Embryonic facial prominence (tissue), 1 donor: ENCODE data around the gene AGMO.

Experiments used
- DNase-seq: peaks from one replicate; pipeline ENCODE4 v3.0.0-alpha.2; 2016; ENCODE audit errors: extremely low spot score

AGMO gene

GRCh38 chr7:15503603-15504290 is 58.1 kb downstream of the AGMO start:
- DNase-seq: no peak

- no peak for DNase-seq
These were observed 63.4 kb downstream of the AGMO start for GRCh38 chr7:15498465-15498864.

- DNase-seq: no peak
These were observed 66.6 kb downstream of the AGMO start for GRCh38 chr7:15495170-15495569.

- no peak for DNase-seq
These were observed 67.1 kb downstream of the AGMO start for GRCh38 chr7:15494711-15495110.

DNA sequence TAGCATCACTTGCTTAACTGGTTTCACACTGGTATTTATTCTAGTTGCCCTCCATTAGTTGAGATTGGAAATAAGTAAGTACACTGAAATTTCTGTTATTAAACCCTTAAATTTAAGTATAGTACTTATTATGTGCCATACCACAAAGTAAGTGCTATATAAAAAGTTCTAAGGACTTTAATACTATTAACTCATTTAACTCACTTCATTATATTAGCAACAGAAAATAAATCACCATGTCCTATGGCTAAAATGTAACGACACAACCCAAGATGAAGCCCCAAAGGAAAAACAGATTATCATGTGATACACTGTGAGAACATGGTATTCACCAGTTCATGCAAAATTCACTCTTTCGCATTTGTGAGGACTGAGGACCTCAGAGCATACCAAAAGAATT is 70.5 kb downstream of the AGMO start:
- DNase-seq: no peak

DNA sequence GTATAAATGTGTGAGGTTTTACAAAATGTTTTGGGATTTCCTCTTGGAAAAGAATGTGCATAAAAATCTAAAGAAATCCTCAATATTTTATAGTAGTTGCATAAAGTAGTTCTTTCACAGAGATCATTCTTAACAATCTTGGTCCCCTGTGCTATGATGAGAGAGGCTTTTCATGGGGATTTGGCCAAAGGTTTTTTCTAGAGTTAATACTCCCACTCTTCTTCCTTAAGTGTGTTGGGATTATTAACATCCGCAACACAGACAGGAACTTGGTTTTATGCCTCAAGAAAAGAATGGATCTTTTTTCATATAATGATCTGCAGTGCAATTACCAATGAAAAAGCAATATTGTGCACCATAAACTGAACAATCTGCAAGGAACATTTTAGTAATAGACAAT is 71.5 kb downstream of the AGMO start:
- DNase-seq: no peak

DNA sequence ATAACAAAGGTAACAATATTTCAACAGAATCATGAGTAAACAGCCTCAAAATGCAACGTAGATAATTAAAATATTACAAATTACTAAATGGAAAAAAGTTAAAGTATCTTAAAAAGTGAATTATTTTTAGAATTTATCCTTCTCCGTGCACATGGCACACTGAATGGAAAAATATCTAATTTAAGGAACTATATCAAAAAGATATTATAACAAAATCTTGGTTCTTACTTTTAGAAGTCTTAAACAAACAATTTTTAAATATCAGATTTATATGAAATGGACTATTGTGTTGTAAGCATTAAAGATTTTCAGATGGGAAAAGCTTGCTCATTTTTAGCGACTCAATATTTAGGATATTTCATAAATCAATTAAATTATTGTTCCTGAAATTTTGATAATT is 72.0 kb downstream of the AGMO start:
- DNase-seq: no peak

DNA sequence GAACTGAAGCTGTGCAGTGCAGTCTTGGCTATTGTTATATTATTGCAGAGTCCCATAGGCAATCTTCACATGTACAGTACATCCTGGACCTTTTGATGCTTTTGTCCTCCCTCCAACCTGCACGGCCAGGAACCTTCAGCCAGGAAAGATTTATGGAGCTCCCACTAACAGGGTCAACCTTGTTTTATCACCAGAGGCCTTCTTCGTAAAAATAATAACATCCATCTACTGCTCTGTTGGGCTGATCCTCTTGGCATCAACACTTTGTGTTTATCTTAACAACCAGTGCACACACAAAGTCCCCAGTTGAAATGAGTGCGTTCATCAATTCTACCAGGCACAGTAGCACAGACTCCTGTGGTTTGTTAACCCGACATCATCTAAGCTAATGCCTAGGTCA is 72.4 kb downstream of the AGMO start:
- no peak for DNase-seq

DNA sequence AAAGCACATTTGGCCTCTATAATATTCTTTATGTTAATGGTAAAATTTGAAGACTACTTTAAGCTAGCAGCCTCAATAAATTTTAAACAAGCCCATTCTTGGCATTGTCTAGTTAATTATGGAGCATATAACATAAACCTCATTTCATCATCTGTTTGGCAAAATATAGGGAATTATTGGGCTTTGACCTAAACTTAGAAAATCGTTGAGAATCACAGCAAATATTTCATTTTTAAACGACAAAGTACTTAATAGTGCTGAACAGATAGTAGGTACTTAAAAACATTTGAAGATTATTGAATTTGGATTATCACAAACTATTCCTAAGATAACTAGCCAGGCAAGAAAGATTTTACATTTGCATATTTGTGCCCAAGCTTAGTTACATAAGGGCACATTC is 73.4 kb downstream of the AGMO start:
- DNase-seq: no peak

DNA sequence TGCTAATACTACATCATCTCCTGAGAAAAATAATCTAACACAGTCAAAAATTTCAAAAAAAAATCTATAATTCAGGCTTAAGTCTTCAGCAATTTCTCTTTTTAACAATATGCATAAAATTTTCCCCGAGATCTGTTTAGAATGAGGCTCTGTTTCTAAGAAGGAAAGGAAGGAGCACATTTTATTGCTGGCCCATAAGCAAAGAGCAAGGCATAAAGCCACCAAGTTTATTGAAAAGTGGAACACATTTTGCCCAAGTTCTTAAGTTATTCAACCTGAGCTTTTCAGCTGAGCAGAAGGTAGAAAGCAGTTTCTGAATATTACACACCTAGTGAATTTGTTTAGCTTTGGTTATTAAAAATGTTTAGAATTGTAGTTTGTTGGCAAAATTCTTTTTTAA is 73.9 kb downstream of the AGMO start:
- no peak for DNase-seq

- no peak for DNase-seq
These were observed 75.8 kb downstream of the AGMO start for GRCh38 chr7:15485998-15486397.

GRCh38 chr7:15485431-15485830 is 76.4 kb downstream of the AGMO start:
- DNase-seq: no peak

- DNase-seq: no peak
These were observed 80.7 kb downstream of the AGMO start for GRCh38 chr7:15481132-15481531.

DNA sequence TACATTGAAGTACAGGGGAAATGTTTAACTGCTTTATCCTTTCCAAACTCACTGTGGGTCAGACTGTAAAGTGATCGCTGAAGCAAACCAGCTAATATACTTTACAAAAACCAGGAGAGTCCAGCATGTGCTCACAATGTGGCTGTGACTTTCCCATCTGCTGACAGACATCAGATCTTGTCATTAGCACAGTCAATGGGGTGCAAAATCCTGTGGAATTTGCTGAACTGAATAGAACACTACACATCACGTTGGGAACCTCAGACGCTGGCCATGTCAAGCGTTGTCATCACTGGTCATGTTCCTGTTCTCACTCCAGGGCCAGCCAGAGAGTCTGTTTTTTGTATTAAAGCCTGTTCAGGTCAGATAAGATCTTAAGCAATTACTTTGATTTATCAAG is 83.4 kb downstream of the AGMO start:
- DNase-seq: no peak

GRCh38 chr7:15476531-15476918 is 85.3 kb downstream of the AGMO start:
- no peak for DNase-seq

DNA sequence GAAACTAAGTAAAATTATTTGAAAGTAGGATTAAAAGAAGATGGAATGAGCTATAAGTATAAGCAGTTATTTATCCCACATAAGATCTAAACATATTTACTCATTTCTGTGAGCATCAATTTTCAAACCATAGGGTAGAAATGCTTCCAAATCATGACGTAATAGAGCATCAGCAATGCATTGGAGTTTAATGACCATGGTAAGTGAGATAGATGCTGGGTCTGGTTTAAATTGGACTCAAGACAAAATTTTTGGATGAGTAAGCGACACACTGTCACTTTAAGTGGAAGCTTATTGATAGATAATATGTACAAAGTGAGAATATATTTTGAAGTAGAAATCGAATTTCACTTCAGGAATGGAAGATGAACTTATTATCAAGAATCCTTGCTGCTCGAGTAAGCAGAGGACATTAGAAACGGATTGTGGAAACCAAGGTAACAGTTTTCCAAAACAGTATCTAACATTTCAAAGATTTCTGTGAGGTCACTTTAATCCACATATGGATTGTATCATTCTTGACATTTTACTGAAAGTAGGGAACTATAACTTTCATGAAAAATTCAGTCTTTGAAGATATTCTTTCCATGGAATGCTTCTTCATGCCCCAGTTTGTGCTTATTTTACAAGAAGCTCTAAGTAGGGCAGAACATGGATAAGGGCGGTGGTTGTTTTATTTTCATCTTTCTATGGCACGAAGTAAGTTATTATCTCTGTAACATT is 85.8 kb downstream of the AGMO start:
- peak; percentile 46 for DNase-seq

- DNase-seq: no peak
These were observed 90.2 kb downstream of the AGMO start for GRCh38 chr7:15471669-15471950.

- no peak for DNase-seq
These were observed 90.8 kb downstream of the AGMO start for GRCh38 chr7:15470825-15471668.

GRCh38 chr7:15464667-15465121 is 97.1 kb downstream of the AGMO start:
- no peak for DNase-seq

DNA sequence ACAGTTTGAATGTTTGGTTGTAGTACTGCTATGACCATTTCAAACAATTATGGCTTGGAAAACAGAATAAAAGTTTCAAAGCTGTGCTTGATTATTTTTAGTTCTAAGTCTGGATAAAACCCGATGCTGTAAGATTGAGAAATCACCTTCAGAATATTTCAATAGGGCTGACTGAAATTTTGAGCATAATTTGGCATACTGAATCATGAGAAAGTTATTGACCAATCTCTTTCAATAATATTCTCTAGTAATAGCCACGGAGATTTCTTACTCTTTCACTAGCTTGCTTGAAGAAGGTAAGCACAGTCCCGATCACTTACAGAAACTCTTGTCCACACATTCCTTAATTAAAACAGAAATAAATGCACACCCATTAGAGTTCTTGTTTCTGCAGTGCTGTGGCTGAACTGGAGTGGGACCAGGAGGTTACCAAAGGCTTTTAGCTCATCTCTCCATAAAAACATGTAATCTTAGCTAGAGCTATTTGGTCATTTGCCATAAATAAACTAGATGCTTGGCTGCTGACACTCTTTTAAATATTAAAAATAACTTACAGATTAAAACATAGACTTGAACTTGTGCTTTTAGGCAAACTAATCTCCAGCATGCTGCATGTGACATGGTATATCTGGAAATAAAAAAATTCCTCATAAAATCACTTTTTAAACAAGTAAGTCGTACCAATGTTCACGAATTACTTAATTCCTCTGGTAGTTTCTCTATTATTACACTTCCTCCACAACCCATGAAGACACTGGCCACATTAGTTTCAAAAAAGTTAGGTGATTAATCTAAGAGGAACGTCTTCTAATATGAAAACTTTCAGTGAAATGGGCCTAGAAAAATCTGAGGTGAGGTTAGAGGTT is 97.8 kb downstream of the AGMO start:
- DNase-seq: no peak

DNA sequence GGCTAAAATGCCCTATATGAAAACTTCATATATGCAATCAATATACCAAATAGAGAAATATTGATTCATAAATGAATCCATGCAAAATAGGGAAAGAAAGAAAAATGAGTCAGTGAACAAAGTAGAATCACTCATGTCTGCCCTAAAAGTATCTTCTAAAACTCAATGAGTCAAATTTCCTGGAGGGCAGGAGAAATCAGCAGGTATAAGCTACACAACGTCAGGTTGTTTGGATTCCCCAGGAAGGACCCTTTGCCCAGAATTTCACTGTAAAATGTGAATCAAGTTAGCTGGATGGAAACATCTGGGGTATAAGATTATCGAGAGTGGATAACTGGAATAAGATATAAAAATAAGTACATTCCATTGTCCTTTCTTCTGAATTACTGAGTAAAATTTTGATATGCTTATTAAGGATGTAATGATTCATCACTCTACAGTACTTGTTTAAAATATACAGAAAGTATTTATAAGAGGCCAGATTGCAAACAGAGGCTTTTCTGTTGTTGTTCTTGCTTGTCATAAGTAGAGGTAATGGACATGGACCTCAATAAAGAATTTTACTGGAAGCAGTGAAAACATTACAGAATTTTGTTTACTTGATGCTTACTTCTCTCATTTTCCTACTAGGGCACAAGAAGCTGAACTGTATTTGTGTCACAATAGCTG is 99.0 kb downstream of the AGMO start:
- DNase-seq: no peak
